ENCODE measurements around the gene TJP3.
"Not testable (repeated sequence)": the region's sequence is repeated elsewhere in the genome, so short reads cannot be mapped to it uniquely, and the experiment has no call there.

TJP3 gene

GRCh38 chr19:3733549-3734309 is 25.5 kb downstream of the TJP3 start:
- Histone ChIP-seq H3K4me3 (no peak overlapping the region), H3K27ac (no peak overlapping the region)

- no peak overlapping the region for H3K27ac ChIP-seq
- H3K4me3 ChIP-seq = no peak overlapping the region
Observed at GRCh38 chr19:3734310-3734600, 26.1 kb downstream of the TJP3 start.

- Histone ChIP-seq H3K27ac (no peak overlapping the region), H3K4me3 (no peak overlapping the region)
Observed at GRCh38 chr19:3736106-3736724, 28.0 kb downstream of the TJP3 start.

- Histone ChIP-seq H3K4me3 (no peak overlapping the region), H3K27ac (no peak overlapping the region)
Observed at GRCh38 chr19:3737487-3738205, 29.5 kb downstream of the TJP3 start.

- Histone ChIP-seq H3K4me3 (no peak overlapping the region), H3K27ac (no peak overlapping the region)
Observed at GRCh38 chr19:3738477-3739220, 30.5 kb downstream of the TJP3 start.

- Histone ChIP-seq H3K4me3 (no peak overlapping the region), H3K27ac (no peak overlapping the region)
Observed at GRCh38 chr19:3740431-3740830, 32.2 kb downstream of the TJP3 start.

GRCh38 chr19:3743486-3743885 is 35.3 kb downstream of the TJP3 start:
- no peak overlapping the region for H3K4me3 ChIP-seq
- no peak overlapping the region for H3K27ac ChIP-seq

GRCh38 chr19:3745363-3746045 is 37.3 kb downstream of the TJP3 start:
- H3K27ac ChIP-seq = no peak overlapping the region

GRCh38 chr19:3746371-3747056 is 38.3 kb downstream of the TJP3 start:
- no peak overlapping the region for H3K27ac ChIP-seq
- H3K4me3 ChIP-seq = no peak overlapping the region

More at GRCh38 chr19:3745363-3746045, 37.3 kb downstream of the TJP3 start:
- H3K4me3 ChIP-seq = no peak overlapping the region

GRCh38 chr19:3748965-3749364 is 40.8 kb downstream of the TJP3 start:
- H3K27ac ChIP-seq = no peak overlapping the region
- H3K4me3 ChIP-seq = no peak overlapping the region

GRCh38 chr19:3750211-3750610 is 42.0 kb downstream of the TJP3 start:
- Histone ChIP-seq H3K27ac (no peak overlapping the region), H3K4me3 (no peak overlapping the region)

- H3K27ac ChIP-seq = no peak overlapping the region
- H3K4me3 ChIP-seq = no peak overlapping the region
Observed at GRCh38 chr19:3751236-3751635, 43.1 kb downstream of the TJP3 start.

GRCh38 chr19:3752492-3752891 is 44.3 kb downstream of the TJP3 start:
- no peak overlapping the region for H3K27ac ChIP-seq
- H3K4me3 ChIP-seq = no peak overlapping the region

- Histone ChIP-seq H3K4me3 (no peak overlapping the region), H3K27ac (no peak overlapping the region)
Observed at GRCh38 chr19:3753631-3754410, 45.6 kb downstream of the TJP3 start.

GRCh38 chr19:3757705-3758104 is 49.5 kb downstream of the TJP3 start:
- H3K27ac ChIP-seq, H3K4me3 ChIP-seq: not testable (repeated sequence)

GRCh38 chr19:3758297-3758696 is 50.1 kb downstream of the TJP3 start:
- H3K4me3 ChIP-seq, H3K27ac ChIP-seq: not testable (repeated sequence)

- H3K4me3 ChIP-seq = no peak overlapping the region
- H3K27ac ChIP-seq = peak overlapping the region in 1 of 21 experiments; percentile 95
Observed at GRCh38 chr19:3759482-3760254, 51.5 kb downstream of the TJP3 start.

- peak overlapping the region; percentile 78 to 99 (median 93) for H3K27ac ChIP-seq
- H3K4me3 ChIP-seq = peak overlapping the region; percentile 63 to 94 (median 83)
Observed at GRCh38 chr19:3760871-3761361, 52.7 kb downstream of the TJP3 start.
